IPS-NIHi7 (cell line): ENCODE data around the gene HORMAD1.
"Not testable (repeated sequence)": the region's sequence is repeated elsewhere in the genome, so short reads cannot be mapped to it uniquely, and the experiment has no call there.

ENCODE experiments used
- DNase-seq: peaks from one replicate; pipeline ENCODE4 v3.0.0; 2012; ENCODE audit warnings: mixed read lengths; ENCODE audit errors: extremely low spot score

HORMAD1 gene, protein sequence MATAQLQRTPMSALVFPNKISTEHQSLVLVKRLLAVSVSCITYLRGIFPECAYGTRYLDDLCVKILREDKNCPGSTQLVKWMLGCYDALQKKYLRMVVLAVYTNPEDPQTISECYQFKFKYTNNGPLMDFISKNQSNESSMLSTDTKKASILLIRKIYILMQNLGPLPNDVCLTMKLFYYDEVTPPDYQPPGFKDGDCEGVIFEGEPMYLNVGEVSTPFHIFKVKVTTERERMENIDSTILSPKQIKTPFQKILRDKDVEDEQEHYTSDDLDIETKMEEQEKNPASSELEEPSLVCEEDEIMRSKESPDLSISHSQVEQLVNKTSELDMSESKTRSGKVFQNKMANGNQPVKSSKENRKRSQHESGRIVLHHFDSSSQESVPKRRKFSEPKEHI

GRCh38 chr1:150720703-150721102 lies at the start of gene HORMAD1:
Gene HORMAD1 (minus strand): TSS chr1:150720895. CDS start chr1:150719505, 1,390 bp downstream.
- DNase-seq, result no peak

DNA sequence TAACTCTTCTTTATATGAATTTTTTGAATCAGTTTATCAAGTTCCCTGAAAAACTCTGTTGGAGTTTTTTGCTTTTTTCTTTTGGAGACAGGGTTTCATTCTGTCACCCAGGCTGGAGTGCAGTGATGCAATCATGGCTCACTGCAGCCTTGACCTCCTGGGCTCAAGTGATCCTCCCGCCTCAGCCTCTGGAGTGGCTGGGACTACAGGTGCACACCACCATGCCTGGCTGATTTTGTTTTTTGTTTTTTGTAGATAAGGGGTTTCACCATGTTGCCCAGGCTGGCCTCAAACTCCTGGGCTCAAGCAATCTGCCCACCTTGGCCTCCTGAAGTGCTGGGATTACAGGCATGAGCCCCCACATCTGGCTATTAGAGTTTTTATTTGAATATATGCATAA lies 47.0 kb upstream of the HORMAD1 start:
- not testable (repeated sequence) for DNase-seq

- DNase-seq, result not testable (repeated sequence)
Measured at GRCh38 chr1:150765977-150766301, 45.2 kb upstream of the HORMAD1 start.

DNA sequence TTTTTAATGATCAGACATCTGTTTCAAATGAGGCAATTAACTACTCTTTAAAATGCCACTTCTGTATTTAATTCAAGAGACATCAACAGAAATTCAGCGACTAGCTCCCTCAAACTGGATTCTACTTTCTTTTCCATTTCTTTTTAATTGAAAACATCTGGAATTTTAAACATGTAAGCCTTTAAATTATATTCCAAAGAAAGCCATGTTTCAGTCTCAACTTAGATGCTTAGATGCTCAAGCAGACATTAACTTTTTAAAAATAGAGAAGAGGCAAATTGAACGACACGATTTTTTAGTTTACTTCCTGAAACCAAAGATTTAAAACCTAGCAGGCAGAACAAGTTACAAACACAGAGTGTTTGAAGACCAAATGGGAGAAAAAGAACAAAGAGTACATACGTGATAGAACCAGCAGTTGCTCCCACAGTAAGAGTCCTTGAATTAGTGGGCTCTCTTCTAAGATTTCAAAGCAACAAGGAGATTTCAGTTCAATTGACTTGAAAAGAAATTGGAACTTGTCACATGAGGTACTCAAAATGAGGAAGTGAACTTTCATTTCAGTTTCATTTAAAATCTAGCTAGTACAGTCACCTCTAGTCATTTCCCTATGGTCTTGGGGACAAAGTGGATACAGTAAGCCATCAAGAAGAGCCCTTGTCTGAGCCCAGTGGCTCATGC lies 44.7 kb upstream of the HORMAD1 start, which contains the start of gene CTSS:
Gene CTSS, minus strand, starts transcription at position 483 of the 681 bp plus-strand sequence. CDS start 1,015 bp downstream, outside the sequence.
- DNase-seq, result no peak

DNA sequence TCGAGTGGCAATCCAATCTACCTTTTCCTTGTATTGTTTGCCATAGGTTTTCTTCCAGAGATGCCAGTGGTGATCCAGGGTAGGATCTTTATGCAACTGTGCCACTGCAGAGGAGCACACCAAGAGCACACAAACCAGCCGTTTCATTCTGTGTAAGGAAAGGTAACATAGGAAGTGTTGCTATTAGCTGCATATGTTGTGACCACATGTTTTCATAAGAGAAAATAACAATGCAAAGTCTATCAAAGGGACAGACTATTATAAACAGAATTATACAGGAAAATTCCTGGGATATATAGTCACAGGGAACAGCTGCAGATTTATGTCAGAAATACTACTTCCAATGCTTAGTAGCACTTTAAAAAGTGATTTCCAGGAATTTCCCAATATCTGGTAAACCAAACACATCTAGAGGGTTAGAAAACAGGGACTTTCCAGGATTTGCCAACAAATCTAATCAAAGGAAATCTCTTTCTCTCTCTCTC lies 44.0 kb upstream of the HORMAD1 start:
- DNase-seq, result no peak

- DNase-seq, result no peak
Measured at GRCh38 chr1:150763018-150763417, 42.3 kb upstream of the HORMAD1 start.

DNA sequence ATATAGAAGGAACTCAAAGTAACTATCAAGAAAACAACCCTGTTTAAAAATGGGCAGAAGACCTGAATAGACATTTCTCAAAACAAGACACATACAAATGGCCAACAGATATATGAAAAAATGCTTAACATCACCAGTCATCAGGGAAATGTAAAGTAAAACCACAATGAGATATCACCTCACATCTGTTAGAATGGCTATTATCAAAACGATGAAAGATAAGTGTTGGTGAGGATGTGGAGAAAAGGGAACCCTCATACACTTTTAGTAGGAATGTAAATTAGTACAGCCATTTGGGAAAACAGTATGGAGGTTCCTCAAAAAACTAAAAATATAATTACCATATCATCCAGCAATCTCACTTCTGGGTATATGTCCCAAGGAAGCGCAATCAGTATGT lies 41.9 kb upstream of the HORMAD1 start:
- DNase-seq, result no peak

DNA sequence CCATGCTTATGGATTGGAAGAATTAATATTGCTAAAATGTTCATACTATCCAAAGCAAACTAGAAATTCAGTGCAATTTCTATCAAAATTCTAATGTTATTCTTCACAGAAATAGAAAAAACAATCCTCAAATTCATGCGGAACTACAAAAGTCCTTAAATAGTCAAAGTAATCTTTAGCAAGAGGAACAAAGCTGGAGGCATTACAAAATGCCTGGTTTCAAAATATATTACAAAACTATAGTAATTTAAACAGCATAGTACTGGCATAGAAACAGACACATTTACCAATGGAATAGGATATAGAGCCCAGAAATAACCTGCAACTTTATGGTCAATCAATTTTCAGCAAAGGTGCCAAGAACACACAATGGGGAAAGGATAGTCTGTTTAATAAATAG lies 41.1 kb upstream of the HORMAD1 start:
- DNase-seq, result no peak

- DNase-seq, result no peak
Measured at GRCh38 chr1:150760013-150760412, 39.3 kb upstream of the HORMAD1 start.

DNA sequence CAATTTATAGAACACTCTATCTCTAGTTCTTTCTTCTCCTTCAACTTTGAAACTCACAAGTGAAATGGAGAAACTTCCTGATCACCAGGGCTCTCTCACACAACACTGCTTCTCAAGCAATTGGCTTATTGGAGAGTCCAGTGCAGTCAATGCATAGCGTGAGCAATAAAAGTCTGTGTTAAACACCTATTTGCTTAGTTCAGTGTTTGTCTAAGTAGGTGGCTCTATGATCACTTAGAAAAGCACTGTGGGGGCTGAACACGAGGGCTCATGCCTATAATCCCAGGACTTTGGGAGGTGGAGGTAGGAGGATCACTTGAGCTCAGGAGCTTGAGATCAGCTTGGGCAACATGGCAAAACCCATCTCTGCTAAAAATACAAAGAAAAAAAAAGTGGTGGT lies 32.7 kb upstream of the HORMAD1 start:
- no peak for DNase-seq

GRCh38 chr1:150751443-150751842 lies 30.7 kb upstream of the HORMAD1 start:
- DNase-seq, result no peak

DNA sequence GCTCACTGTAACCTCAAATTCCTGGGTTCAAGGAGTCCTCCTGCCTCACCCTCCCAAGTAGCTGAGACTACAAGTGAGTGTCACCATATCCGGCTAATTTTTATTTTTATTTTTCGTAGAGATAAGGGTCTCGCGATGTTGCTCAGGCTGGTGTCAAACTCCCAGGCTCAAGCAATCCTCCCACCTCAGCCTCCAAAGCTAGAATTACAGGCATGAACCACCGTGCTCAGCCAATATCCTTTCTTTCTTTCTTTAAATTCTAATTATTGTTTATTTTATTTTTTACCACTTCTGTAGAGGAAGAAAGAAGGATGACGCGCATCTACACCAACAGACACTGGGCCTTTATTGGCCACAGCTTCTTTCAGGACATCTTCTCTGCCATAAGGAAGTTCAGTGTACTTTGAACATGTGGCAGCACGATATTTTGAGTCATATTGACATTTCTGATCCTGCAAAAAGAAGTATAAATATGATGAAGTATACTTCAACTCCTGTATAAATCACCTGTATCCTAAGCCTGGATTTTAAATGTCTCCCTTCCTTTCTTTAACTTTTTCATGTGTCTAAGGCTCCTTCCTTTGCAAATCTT lies 29.1 kb upstream of the HORMAD1 start:
- no peak for DNase-seq

GRCh38 chr1:150748878-150749719 lies 28.4 kb upstream of the HORMAD1 start:
- DNase-seq, result no peak

GRCh38 chr1:150730130-150730721 lies 9.5 kb upstream of the HORMAD1 start:
- DNase-seq, result no peak

DNA sequence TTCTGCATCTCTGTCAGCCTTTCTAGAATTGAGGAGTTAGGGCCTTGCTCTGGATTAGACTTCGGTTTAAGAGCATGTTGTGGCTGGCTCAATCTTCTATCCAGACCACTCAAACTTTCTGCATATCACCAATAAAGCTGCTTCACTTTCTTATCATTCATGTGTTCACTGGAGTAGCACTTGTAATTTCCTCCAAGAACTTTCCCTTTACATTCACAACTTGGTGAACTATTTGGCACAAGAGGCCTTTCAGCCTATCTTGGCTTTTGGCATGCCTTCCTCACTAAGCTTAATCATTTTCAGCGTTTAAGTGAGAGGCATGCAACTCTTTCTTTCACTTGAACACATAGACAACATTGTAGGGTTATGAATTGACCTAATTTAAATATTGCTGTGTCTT lies 3.6 kb upstream of the HORMAD1 start:
- no peak for DNase-seq

DNA sequence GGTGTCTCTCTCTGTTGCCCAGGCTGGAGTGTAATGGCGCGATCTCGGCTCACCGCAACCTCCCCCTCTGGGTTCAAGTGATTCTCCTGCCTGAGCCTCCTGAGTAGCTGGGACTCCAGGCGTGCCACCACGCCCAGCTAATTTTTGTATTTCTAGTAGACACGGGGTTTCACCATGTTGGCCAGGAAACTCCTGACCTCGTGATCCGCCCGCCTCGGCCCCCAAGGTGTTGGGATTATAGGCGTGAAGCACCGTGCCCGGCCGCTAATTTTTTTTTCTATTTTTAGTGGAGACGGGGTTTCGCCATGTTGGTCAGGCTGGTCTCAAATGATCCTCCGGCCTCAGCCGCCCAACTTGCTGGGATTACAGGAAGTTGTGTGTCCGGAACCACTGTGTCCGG lies 597 bp downstream of the HORMAD1 start:
- no peak for DNase-seq

- DNase-seq, result no peak
Measured at GRCh38 chr1:150718225-150718891, 2.3 kb downstream of the HORMAD1 start.

GRCh38 chr1:150709031-150709430 lies 11.7 kb downstream of the HORMAD1 start:
- not testable (repeated sequence) for DNase-seq

- DNase-seq, result no peak
Measured at GRCh38 chr1:150708595-150708994, 12.1 kb downstream of the HORMAD1 start.

- DNase-seq, result no peak
Measured at GRCh38 chr1:150706091-150706490, 14.6 kb downstream of the HORMAD1 start.

- DNase-seq, result no peak
Measured at GRCh38 chr1:150703427-150703826, 17.3 kb downstream of the HORMAD1 start.
